GM21717 (cell line): ENCODE measurements around the gene TFF1.

Experiments
- ATAC-seq: cut with Tn5 transposase; IDR thresholded peaks from one replicate; pipeline ENCODE4 v1.9.1; 2021; ENCODE audit warnings: mild to moderate bottlenecking, moderate library complexity; ENCODE audit not compliant: unreplicated experiment

Gene TFF1

DNA sequence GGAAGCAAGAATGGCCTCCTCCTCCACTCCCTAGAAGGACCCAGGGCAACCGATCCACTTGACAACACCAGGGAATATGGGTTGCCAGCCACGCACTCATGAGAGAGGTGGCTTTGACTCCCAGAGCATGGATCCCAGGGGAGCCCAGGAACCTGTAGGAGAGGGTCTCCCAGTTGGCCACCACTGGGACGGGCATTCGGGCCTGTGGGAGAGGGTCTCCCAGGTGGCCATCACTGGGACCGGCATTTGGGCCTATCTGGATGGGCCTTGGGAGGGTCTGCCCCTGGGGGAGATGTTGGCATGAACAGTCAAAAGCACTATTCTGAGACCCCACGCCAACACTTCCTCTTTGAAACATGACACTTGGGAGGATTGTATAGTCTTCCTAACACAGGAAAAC lies 565 bp downstream of the TFF1 start:
- ATAC-seq: no peak

GRCh38 chr21:42364304-42364865 lies 1.9 kb downstream of the TFF1 start:
- no peak for ATAC-seq

DNA sequence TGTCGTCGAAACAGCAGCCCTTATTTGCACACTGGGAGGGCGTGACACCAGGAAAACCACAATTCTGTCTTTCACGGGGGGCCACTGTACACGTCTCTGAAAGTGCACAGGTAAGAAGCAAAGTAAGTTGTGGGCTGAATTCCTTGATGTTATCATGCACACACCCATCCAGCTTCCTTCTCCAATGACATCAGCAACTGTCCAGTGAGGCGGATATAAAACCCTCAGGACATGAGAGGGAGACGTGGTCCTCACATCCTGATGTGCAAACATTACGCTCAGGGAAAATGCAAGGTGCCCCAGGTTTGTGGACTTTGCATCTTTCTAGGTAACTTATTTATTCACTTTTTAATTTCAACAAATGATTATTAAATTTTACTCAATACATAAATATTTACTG lies 3.0 kb downstream of the TFF1 start:
- ATAC-seq: no peak

DNA sequence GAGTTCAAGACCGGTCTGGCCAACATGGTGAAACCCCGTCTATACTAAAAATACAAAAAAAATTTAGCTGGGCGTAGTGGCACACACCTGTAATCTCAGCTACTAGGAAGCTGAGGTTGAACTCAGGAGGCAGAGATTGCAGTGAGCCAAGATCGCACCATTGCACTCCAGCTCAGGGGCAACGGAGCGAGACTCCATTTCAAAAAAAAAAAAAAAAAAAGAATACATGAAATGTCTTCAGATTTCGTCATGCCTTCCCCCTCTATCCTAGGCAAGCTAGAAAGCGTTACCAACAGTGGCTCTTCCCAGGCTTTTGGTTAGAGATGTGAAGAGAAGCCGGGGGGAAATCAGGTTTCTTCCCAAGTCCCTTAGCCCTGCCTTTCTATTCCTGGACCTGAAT lies 3.6 kb downstream of the TFF1 start:
- no peak for ATAC-seq

DNA sequence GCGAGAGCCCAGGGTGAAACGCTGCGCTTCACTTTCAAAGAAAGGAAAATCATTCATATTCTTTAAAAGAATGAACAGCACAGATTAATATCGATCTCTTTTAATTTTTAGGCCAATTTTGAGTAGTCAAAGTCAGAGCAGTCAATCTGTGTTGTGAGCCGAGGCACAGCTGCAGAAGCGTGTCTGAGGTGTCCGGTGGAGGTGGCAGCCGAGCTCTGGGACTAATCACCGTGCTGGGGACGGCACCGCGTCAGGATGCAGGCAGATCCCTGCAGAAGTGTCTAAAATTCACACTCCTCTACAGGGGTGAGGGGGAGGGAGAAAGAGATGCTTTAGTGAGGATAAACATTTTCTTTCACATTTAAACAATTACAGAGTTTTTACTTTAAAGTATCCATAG lies 4.1 kb downstream of the TFF1 start:
- ATAC-seq: no peak

DNA sequence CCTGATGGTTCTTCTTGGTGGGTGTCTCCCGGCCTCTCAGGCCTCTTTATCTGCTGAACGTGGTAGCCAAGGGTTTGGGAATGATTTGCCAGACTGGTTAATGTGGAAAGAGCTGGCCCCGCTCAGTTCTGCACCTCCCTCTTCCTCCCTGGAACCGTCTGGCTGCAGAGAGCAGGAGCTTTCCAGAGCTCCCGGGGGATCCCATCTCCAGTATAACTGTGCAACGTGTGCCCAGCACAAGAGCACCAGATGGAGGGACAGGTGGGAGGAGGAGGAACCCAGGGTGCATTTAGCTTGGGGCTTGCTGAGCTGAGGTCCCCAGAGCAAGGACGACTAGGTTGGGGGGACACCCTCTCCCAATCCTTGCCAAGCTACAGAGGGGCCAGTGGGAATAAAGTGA lies 5.0 kb downstream of the TFF1 start:
- no peak for ATAC-seq

- ATAC-seq: no peak
Observed at GRCh38 chr21:42360317-42360716, 6.0 kb downstream of the TFF1 start.

DNA sequence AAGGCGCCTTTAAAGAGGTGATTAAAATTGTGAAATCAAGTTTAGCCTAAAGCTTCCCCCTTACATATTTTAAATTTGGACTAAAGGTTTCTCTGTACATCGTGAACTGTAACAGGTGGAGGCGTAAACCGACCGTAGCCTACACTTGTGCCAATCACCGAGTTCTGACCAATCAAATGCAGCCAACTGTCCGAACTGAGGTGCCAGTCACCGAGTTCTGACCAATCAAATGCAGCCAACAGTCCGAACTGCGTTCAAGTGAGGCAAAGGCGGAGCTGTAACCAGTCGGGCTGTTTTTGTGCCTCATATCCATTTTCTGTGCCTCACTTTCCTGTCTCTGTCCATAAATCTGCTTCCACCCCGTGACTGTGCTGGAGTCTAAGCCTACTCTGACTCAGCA lies 7.4 kb downstream of the TFF1 start:
- no peak for ATAC-seq

- ATAC-seq: no peak
Observed at GRCh38 chr21:42358261-42358660, 8.1 kb downstream of the TFF1 start.

- ATAC-seq: no peak
Observed at GRCh38 chr21:42357307-42357706, 9.0 kb downstream of the TFF1 start.

- ATAC-seq: no peak
Observed at GRCh38 chr21:42356650-42357049, 9.7 kb downstream of the TFF1 start.

DNA sequence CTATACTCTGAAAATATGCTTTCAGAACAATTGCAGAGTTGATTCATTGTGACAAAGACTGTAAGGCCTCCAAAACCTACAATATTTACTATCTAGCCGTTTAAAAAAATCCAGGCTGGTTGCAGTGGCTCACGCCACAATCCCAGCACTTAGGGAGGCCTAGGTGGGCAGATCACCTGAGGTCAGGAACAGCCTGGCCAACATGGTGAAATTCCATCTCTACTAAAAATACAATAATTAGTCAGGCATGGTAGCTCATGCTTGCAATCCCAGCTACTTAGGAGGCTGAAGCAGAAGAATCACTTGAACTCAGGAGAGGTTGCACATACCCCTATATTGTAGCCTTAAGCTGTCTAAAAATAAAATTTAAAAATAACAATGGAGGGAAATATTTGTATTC lies 10.3 kb downstream of the TFF1 start:
- no peak for ATAC-seq

GRCh38 chr21:42353623-42354022 lies 12.7 kb downstream of the TFF1 start:
- no peak for ATAC-seq

DNA sequence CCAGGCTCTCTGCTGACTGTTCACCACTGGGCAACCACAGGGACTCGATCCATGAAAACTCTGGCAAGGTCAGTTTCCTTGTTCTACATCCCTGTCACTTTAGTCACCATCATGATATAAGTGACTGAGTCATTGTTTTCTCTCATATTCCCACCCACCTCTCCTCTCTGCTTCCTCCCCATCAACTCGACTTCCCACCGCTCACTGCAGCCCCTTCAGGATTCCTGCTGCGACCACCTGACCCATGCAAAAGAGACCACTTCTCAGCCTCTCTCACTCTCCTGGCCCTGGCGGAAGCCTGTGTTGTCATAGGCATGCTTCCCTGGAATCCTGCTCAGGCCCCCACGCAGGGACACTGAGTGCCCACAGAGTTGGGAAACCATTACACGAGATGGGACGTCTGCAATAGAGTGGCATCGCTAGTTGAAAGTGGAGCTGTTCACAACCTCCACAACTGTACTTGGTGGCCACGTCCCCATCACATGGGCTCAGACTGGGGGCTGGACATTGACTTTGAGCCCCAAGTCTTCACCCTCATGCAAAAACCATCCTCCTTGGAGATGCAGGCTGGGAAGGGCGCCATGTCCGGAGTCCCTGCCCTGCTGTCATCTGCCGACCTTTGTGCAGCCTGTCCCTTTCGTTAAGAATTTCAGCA lies 13.8 kb downstream of the TFF1 start:
- no peak for ATAC-seq

GRCh38 chr21:42351626-42352440 lies 14.5 kb downstream of the TFF1 start:
- no peak for ATAC-seq

DNA sequence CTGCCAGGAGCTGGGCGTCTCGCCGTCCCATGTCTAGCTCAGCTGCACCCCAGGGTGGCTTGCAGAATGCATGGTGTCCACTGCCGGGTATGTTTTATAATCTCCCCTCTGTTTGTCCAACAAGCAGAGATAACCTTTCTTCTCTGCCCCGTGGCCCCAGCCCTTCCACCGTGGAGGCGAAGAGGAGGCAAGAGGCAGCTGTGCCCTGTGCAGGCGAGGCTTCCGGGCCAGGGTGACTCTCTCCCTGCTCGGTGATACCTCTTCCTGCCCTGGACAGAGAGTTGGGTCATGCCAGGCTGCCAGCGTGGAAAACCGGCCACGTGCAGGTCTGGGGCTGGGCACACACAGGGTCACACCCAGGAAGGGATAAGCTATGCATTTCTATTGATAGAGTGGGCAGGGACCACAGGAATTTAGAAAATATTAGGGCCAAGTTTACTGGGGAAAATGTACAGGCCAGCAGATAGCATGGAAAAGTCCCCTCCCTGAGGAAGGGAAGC lies 15.4 kb downstream of the TFF1 start, which contains the start of gene TFF2:
TFF2 (minus strand) TSS at position 68 of the 500 bp plus-strand sequence; CDS start at position 31, 37 bp downstream.
- no peak for ATAC-seq

DNA sequence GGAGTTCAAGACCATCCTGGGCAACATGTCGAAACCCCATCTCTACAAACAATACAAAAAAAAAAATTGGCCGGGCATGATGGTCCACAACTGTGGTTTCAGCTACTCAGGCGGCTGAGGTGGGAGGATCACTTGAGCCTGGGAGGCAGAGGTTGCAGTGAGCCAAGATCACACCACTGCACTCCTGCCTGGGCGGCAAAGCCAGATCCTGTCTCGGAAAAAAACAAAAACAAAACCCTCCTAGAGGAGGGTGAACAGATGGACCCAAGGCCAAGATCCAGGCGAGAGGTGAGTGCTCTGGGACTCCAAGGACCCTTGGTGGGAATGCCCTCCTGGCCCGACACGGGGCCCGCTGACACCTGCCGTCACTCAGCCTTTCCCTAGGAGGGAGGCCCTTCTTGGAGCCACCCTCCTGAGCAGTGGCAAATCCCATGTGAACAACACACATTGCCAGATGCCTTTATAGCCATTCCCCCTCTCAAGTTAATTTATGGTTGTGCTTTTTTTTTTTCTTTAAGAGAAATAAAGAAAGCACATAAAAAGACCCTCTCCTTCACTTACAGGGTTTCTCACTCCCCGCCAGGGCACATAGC lies 15.9 kb downstream of the TFF1 start:
- ATAC-seq: no peak

DNA sequence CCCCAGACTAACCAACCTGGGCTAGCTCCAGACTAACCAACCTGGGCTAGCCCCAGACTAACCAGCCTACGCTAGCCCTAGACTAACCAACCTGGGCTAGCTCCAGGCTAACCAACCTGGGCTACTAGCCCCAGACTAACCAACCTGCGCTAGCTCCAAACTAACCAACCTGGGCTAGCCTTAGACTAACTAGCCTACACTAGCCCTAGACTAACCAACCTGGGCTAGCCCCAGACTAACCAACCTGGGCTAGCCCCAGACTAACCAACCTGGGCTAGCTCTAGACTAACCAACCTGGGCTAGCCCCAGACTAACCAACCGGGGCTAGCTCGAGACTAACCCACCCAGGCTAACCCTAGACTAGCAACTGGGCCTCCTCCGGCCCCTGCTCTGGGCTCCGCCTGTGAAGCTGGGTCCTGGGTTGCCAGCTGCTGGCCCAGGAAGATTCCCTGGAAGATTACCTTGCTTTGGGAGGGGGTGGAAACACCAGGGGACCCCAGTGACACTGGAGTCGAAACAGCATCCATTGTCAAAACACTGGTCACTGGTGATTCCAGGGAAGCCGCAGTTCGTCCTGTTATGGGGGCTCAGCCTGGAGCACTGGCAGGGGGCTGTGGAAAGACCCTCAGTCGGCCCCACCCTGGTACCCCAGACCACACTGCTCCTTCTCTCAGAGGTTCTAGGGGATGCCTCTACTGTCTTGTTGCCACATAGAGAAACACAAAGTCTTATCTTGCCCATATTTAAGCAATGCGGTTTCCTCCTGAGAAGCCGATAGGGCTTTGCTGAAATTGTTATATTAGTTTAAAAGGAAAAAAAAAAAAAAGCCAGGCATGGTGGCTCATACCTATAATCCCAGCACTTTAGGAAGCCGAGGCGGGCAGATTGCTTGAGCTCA lies 16.7 kb downstream of the TFF1 start:
- ATAC-seq: no peak

- ATAC-seq: no peak
Observed at GRCh38 chr21:42348762-42349161, 17.6 kb downstream of the TFF1 start.

DNA sequence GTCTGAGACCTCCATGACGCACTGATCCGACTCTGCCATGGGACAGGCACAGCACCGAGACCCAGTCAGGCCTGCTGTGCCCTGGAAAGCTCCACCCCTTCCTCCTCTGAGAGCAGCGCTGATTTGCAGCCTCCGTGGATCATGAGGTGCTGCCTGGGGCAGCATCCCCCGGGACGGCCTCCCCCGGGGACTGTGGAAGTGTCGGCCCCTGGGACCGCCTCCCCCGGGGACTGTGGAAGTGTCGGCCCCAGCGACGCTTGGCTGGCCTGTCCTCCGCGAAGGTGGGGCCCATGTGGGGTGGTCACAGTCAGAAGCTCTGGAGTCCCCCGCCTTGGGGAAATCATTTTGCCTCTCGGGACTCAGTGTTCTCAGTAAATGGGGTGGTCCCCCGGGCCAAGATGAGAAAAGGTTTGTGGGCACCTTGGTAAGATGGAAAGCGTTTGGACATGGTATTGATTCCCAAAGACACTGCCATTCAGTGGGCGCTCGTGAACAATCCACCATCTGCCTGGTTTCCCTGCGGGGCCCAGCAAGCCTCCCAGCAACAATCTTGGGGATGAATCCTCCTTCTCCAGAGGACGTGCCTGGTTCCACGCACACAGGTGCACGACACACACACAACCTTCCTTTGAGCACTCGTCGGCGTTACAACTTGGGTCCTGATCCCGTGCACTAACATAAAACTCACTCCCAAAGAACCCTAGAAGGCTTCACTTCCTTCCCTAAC lies 18.6 kb downstream of the TFF1 start:
- no peak for ATAC-seq
